ENCODE measurements around the gene NEMF.
A peak's percentile ranks its signal among the peaks of the same experiment; 100 is the strongest.
"Not testable (repeated sequence)": the region's sequence is repeated elsewhere in the genome, so short reads cannot be mapped to it uniquely, and the experiment has no call there.

NEMF gene

DNA sequence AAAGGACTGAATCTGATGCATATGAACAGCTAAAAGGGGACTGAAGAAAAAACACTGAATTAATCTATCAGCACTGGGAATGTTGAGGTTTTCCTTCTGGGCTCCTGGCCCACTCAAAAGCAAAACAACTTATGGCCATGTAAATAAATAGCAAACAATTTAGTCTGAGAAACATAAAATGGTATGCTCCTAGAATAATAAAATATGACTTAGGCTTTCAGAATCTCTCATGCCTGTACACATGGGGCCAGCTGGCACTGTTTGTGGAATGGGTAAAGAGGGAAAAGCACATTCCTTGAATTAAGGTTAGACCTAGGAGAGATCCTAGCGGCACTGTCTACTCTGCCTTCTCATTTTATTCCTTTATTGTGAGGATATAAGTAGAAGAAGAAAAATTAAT lies 78.5 kb downstream of the NEMF start:
- no peak overlapping the region for H3K27ac ChIP-seq (ENCODE audit: extremely low read depth, low read depth, low read length)
- ChIA-PET CTCF (no interaction called here), POLR2A (no interaction called here)
- TF ChIP-seq PRDM10 (tag by site-specific recombination; IDR thresholded peaks at IDR 0.05) (peak; percentile 48), ZNF10 (tag by site-specific recombination; IDR thresholded peaks at IDR 0.05) (no peak)
- H3K4me1 ChIP-seq (ENCODE audit: control insufficient read depth, insufficient read depth, low read length), result peaks cover 15% of the 10 kb centered on the region
- peaks cover 43 to 48% of the 10 kb centered on the region in 2 experiments for H3K36me3 ChIP-seq (ENCODE audit: control insufficient read depth in 2 of 2, insufficient read depth in 1 of 2, low read length in 2 of 2)
- H3K9me3 ChIP-seq (ENCODE audit: control insufficient read depth, insufficient read depth, low read depth, low read length), result no peaks in the 10 kb centered on the region
- no peak overlapping the region for H3K4me3 ChIP-seq (ENCODE audit: low read depth, low read length)

- Histone ChIP-seq H3K36me3 (ENCODE audit: control insufficient read depth in 2 of 2, insufficient read depth in 1 of 2, low read length in 2 of 2) (peaks cover 26 to 28% of the 10 kb centered on the region in 2 experiments), H3K4me1 (ENCODE audit: control insufficient read depth, insufficient read depth, low read length) (peaks cover 18% of the 10 kb centered on the region)
- POLR2A ChIA-PET, result interaction anchor here (0.9 kb wide), 1 partner anchor 151 kb away, joined by 3 read pairs; no protein-coding TSS in a partner anchor
- CTCF ChIA-PET, result interaction anchor here (4.0 kb wide), 1 partner anchor 137 kb away, joined by 16 read pairs; the partner anchor contains the start of gene DNAAF2
- not testable (repeated sequence) for H3K9me3 ChIP-seq (ENCODE audit: control insufficient read depth, insufficient read depth, low read depth, low read length); H3K27ac ChIP-seq (ENCODE audit: extremely low read depth, low read depth, low read length); H3K4me3 ChIP-seq (ENCODE audit: low read depth, low read length)
Measured at GRCh38 chr14:49771691-49772090, 80.9 kb downstream of the NEMF start.

GRCh38 chr14:49770212-49770817 lies 82.3 kb downstream of the NEMF start:
- peaks cover 21% of the 10 kb centered on the region in 2 experiments for H3K36me3 ChIP-seq (ENCODE audit: control insufficient read depth in 2 of 2, insufficient read depth in 1 of 2, low read length in 2 of 2)
- H3K4me3 ChIP-seq (ENCODE audit: low read depth, low read length), result peak overlapping the region; percentile 3
- CTCF ChIA-PET, result interaction anchor here (0.6 to 4.0 kb wide), 3 partner anchors 41 to 141 kb away, joined by 3 to 16 read pairs (median 4); partner anchors contain the start of gene DNAAF2
- POLR2A ChIA-PET, result interaction anchor here (0.5 to 3.9 kb wide), 3 partner anchors 47 to 150 kb away, joined by 3 to 20 read pairs (median 4); partner anchors contain the start of genes MGAT2 and RPL36AL
- no peaks in the 10 kb centered on the region for H3K9me3 ChIP-seq (ENCODE audit: control insufficient read depth, insufficient read depth, low read depth, low read length)
- peak overlapping the region; percentile 55 for H3K27ac ChIP-seq (ENCODE audit: extremely low read depth, low read depth, low read length)
- peaks cover 18% of the 10 kb centered on the region for H3K4me1 ChIP-seq (ENCODE audit: control insufficient read depth, insufficient read depth, low read length)
- TF ChIP-seq ZNF571 (tag by site-specific recombination; IDR thresholded peaks at IDR 0.05) (no peak), ZNF341 (tag by site-specific recombination; IDR thresholded peaks at IDR 0.05; ENCODE audit: low read depth) (peak; percentile 56), ZNF426 (tag by site-specific recombination; IDR thresholded peaks at IDR 0.05) (no peak), OSR2 (tag by site-specific recombination; IDR thresholded peaks at IDR 0.05) (peak; percentile 87), WT1 (tag by site-specific recombination; IDR thresholded peaks at IDR 0.05) (peak; percentile 69), FEZF1 (tag by site-specific recombination; IDR thresholded peaks at IDR 0.05) (0 out of 2 replicates have a peak, but pooled peaks have one; percentile 33), ZBTB8A (tag by site-specific recombination; IDR thresholded peaks at IDR 0.05) (no peak), GLIS1 (tag by site-specific recombination; IDR thresholded peaks at IDR 0.05) (peak; percentile 35; the same call in 1 of the 2 replicates), PRDM6 (tag by site-specific recombination; IDR thresholded peaks at IDR 0.05) (peak; percentile 76), ZFP69B (tag by site-specific recombination; IDR thresholded peaks at IDR 0.05) (peak; percentile 83), ZIC2 (tag by site-specific recombination; IDR thresholded peaks at IDR 0.05) (peak; percentile 20; the same call in 1 of the 2 replicates)
- TF ChIP-seq, protein P1, sequence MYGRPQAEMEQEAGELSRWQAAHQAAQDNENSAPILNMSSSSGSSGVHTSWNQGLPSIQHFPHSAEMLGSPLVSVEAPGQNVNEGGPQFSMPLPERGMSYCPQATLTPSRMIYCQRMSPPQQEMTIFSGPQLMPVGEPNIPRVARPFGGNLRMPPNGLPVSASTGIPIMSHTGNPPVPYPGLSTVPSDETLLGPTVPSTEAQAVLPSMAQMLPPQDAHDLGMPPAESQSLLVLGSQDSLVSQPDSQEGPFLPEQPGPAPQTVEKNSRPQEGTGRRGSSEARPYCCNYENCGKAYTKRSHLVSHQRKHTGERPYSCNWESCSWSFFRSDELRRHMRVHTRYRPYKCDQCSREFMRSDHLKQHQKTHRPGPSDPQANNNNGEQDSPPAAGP (tag by site-specific recombination; IDR thresholded peaks at IDR 0.05), result peak; percentile 46; the same call in 1 of the 2 replicates
- TF ChIP-seq, protein P2, sequence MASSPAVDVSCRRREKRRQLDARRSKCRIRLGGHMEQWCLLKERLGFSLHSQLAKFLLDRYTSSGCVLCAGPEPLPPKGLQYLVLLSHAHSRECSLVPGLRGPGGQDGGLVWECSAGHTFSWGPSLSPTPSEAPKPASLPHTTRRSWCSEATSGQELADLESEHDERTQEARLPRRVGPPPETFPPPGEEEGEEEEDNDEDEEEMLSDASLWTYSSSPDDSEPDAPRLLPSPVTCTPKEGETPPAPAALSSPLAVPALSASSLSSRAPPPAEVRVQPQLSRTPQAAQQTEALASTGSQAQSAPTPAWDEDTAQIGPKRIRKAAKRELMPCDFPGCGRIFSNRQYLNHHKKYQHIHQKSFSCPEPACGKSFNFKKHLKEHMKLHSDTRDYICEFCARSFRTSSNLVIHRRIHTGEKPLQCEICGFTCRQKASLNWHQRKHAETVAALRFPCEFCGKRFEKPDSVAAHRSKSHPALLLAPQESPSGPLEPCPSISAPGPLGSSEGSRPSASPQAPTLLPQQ (tag by site-specific recombination; IDR thresholded peaks at IDR 0.05), result peak; percentile 81; the same call in 1 of the 2 replicates

Measured in HEK293 (cell line).